Spleen (tissue), 11 donors: ENCODE data around the gene NRDE2. TPM values are rescaled to one million over a fixed set of nuclear protein-coding genes. Genes with fewer than 3 reads are reported as not detected.

ENCODE experiments used
- DNase-seq: peaks from one replicate; pipeline ENCODE4 v3.0.0-alpha.2; 2020
- H3K27ac ChIP-seq, 8 donors: fragments of 200-600 bp; sonication (generic) in 7 of 8; 1 replicate in 4 of 8; 2 replicates in 4 of 8; pipeline versions ENCODE4 v1.5.0 to v1.8.0; 2016 to 2021; ENCODE audit warnings: inconsistent platforms in 4 of 8, mild to moderate bottlenecking in 4 of 8, moderate library complexity in 1 of 8
- H3K27me3 ChIP-seq, 7 donors: fragments of 200-600 bp; sonication (generic) in 6 of 7; replicated peaks in 1 of 7; 1 replicate in 4 of 7; 2 replicates in 3 of 7; pipeline versions ENCODE4 v1.5.0 to v1.8.0; 2016 to 2021; ENCODE audit warnings: inconsistent platforms in 3 of 7, mild to moderate bottlenecking in 1 of 7
- H3K36me3 ChIP-seq, 6 donors: fragments of 200-600 bp; sonication (generic) in 5 of 6; 1 replicate in 4 of 6; 2 replicates in 2 of 6; pipeline versions ENCODE4 v1.5.0 to v1.8.0; 2016 to 2021; ENCODE audit warnings: inconsistent platforms in 2 of 6
- H3K4me1 ChIP-seq, 6 donors: fragments of 200-600 bp; sonication (generic) in 5 of 6; 1 replicate in 3 of 6; 2 replicates in 3 of 6; pipeline versions ENCODE4 v1.5.0 to v1.8.0; 2016 to 2021; ENCODE audit warnings: inconsistent platforms in 3 of 6
- H3K4me3 ChIP-seq, 8 donors: fragments of 200-600 bp; sonication (generic) in 7 of 8; 1 replicate in 4 of 8; 2 replicates in 4 of 8; pipeline versions ENCODE4 v1.5.0 to v1.8.0; 2016 to 2021; ENCODE audit warnings: inconsistent platforms in 4 of 8, mild to moderate bottlenecking in 4 of 8, moderate library complexity in 2 of 8
- H3K9me3 ChIP-seq, 8 donors: fragments of 200-600 bp; sonication (generic) in 7 of 8; 1 replicate in 4 of 8; 2 replicates in 4 of 8; pipeline versions ENCODE4 v1.5.0 to v1.8.0; 2016 to 2021; ENCODE audit warnings: inconsistent platforms in 4 of 8
- POLR2A ChIP-seq, 3 donors: fragments of 450-650 bp; IDR thresholded peaks; one replicate each; pipeline ENCODE4 v1.5.1; 2017; ENCODE audit warnings: antibody characterized with exemption in 3 of 3, mild to moderate bottlenecking in 1 of 3
- POLR2AphosphoS5 ChIP-seq, 3 donors: sonication (generic); formaldehyde crosslinking; IDR thresholded peaks; one replicate each; pipeline ENCODE4 v1.5.1; 2017; ENCODE audit warnings: antibody characterized with exemption in 3 of 3
- WGBS, 5 donors: extraction: QIAGEN DNeasy Blood & Tissue Kit in 3 of 5; methylation state at CpG; one replicate each; pipeline versions ENCODE4 v1.1.5 to v1.1.7; 2013 to 2018; 5-methylcytosine and 5-hydroxymethylcytosine counted together
- intact Hi-C: fragments of 100-400 bp; cut with DNase I; formaldehyde crosslinking; loops from one replicate; pipeline ENCODE4 v1.15.0; 2023; ENCODE audit warnings: low total_unique reads
- polyA plus RNA-seq, 3 donors: library from polyadenylated mRNA; stranded (reverse); fragments of 200-250 nt; gene quantifications; one replicate each; pipeline ENCODE4 v1.2.1, GENCODE V29; 2013
- total RNA-seq, 7 donors: library from RNA; depleted of rRNA in 3 of 7; stranded (reverse); fragments of >200 nt in 3 of 7; fragmentation: NEBNext Ultra II Directional in 4 of 7; extraction: Animal tissue kit (Norgen Biotek cat#: 25700) in 4 of 7; gene quantifications; one replicate each; pipeline versions ENCODE4 v1.1.0 to v1.2.1, GENCODE V29; 2016 to 2021
- TF ChIP-seq, protein P1 (sequence below), 11 experiments: fragments of 200-600 bp in 7 of 11; fragments of 450-650 bp in 4 of 11; sonication (generic) in 4 of 11; IDR thresholded peaks in 8 of 11; conservative IDR thresholded peaks in 3 of 11; 1 replicate in 7 of 11; 2 replicates in 4 of 11; pipeline versions ENCODE4 v1.4.0 to v1.8.0; 2016 to 2021; ENCODE audit warnings: antibody characterized with exemption in 11 of 11, inconsistent platforms in 4 of 11, mild to moderate bottlenecking in 1 of 11
- donor health status: healthy with polysubstance abuse.
- donor health status: DM: no; HTN: no; CAD: no; lungs with moderate emphysema.
- donor health status: DM: no; HTN: no; CAD: no.
- donor health status: Bipolar disorder and iron deficiency.
- donor health status: healthy.
- donor health status: DM: no; HTN: no; CAD: no.
- donor health status: DM: yes; HTN: yes; CAD: no.

The NRDE2 gene
- total and polyA plus RNA-seq, 10 donors = 6.3 to 28.9 (median 17.0) TPM

DNA sequence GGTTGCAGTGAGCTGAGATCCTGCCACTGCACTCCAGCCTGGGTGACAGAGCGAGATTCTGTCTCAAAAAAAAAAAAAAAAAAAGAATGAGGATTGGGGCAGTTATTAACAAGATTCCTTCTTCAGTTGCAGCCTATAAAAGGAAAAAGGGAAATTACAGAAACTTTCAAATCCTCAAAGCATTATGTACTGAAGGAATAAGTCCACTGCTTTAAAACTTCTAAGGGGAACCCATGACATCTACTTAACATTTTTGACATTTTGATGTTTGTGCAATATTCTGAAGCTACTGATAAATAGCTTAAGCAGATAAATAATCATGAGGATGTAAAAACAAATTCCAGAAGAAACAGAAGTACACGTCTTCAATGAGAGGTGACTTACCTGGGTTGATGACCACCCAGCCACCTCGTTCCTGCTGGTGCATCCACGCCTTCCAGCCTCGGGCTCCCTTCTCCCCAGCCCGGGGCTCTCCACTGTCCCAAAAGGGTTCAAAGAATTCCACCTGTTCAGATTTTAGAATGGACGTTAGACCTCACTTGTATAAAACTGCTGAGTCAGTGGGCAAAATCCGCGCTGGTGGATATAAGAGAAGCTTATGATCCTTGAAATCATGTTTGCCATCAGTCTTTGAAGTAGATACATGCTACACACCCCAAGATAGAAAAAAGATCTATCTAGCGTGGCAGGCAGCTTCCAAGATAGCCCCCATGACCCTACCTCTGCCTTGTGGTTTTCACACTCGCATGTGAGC lies 33.7 kb downstream of the NRDE2 start:
- Histone ChIP-seq H3K4me3 (no peak overlapping the region), H3K4me1 (peaks cover 0 to 82% (median 18%) of the 10 kb centered on the region in 6 donors), H3K9me3 (no peaks in the 10 kb centered on the region), H3K36me3 (peaks cover 0 to 83% (median 38%) of the 10 kb centered on the region in 6 donors), H3K27me3 (no peaks in the 10 kb centered on the region), H3K27ac (peak overlapping the region in 2 of 8 donors; percentile 25 to 88)
- no peak for DNase-seq
- TF ChIP-seq POLR2AphosphoS5 (IDR thresholded peaks at IDR 0.05) = no peak
- TF ChIP-seq, protein P1, sequence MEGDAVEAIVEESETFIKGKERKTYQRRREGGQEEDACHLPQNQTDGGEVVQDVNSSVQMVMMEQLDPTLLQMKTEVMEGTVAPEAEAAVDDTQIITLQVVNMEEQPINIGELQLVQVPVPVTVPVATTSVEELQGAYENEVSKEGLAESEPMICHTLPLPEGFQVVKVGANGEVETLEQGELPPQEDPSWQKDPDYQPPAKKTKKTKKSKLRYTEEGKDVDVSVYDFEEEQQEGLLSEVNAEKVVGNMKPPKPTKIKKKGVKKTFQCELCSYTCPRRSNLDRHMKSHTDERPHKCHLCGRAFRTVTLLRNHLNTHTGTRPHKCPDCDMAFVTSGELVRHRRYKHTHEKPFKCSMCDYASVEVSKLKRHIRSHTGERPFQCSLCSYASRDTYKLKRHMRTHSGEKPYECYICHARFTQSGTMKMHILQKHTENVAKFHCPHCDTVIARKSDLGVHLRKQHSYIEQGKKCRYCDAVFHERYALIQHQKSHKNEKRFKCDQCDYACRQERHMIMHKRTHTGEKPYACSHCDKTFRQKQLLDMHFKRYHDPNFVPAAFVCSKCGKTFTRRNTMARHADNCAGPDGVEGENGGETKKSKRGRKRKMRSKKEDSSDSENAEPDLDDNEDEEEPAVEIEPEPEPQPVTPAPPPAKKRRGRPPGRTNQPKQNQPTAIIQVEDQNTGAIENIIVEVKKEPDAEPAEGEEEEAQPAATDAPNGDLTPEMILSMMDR (IDR thresholded peaks at IDR 0.05 in 8 of 11, conservative IDR thresholded peaks at IDR 0.05 in 3 of 11) = no peak
- TF ChIP-seq POLR2A (IDR thresholded peaks at IDR 0.05) = no peak
- WGBS, 5 donors = 89 to 93% (median 92%) methylated on average over 11 of the region's 11 CpGs
- intact Hi-C loops = no loop called here

DNA sequence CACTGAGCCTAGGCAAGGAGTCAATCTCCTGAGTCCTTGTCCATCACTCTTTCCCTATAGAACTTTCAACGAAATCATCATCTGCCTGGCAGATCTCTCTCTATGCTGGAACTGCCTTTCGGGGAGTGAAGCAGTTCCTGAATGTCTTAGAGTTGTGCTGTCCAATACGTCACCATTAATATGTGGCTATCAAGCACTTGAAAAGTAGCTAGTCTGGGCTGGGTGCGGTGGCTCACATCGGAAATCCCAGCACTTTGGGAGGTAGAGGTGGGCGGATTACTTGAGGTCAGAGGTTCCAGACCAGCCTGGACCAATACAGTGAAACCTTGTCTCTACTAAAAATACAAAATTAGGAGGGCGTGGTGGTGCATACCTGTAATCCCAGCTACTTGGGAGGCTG lies 35.1 kb downstream of the NRDE2 start:
- WGBS, 5 donors = 79 to 91% (median 82%) methylated on average over 7 of the region's 7 CpGs
- Histone ChIP-seq H3K27me3 (no peaks in the 10 kb centered on the region), H3K36me3 (peaks cover 0 to 83% (median 42%) of the 10 kb centered on the region in 6 donors), H3K4me1 (peaks cover 0 to 75% (median 10%) of the 10 kb centered on the region in 6 donors), H3K4me3 (peak overlapping the region in 1 of 8 donors; percentile 25), H3K27ac (peak overlapping the region in 7 of 8 donors; percentile 60 to 88 (median 77)), H3K9me3 (no peaks in the 10 kb centered on the region)
- TF ChIP-seq POLR2A (IDR thresholded peaks at IDR 0.05) (no peak), POLR2AphosphoS5 (IDR thresholded peaks at IDR 0.05) (no peak)
- TF ChIP-seq, protein P1 (IDR thresholded peaks at IDR 0.05 in 8 of 11, conservative IDR thresholded peaks at IDR 0.05 in 3 of 11) = no peak
- DNase-seq = no peak
- intact Hi-C loops = no loop called here

DNA sequence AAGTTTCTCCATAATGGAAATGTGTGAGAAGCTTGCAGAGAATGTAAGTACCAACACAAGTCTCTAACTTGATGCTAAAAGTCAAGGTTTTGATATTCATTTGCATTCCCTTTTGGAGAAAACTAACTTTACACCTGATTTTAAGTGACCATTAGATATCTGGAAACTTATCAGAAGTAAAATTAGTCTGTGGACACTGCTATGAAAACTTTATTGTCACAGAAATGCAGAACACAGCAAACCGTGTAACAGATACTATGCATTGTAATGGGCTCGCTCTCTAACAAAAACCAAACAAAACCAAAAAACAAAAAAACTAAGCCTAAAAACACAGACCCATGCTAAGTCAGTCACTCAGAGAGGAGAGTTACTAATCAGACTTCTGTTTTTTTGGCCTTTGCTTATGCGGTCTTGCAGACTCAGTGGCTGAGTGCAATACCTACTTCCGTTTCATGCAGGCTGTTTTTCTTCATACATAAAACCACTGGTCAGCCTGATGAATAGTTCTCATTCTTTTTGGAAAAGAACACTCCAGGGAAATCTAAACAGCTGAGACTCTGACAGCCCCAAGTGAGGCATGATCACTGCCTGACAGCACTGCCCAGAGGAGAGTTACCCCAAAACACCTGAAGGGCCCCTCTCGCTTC lies 35.7 kb downstream of the NRDE2 start:
- WGBS, 5 donors = 60 to 84% (median 63%) methylated on average over 5 of the region's 5 CpGs
- Histone ChIP-seq H3K27me3 (no peaks in the 10 kb centered on the region), H3K4me1 (peaks cover 0 to 69% (median 5%) of the 10 kb centered on the region in 6 donors), H3K4me3 (peak overlapping the region in 1 of 8 donors; percentile 25), H3K27ac (peak overlapping the region in 7 of 8 donors; percentile 60 to 88 (median 77)), H3K9me3 (no peaks in the 10 kb centered on the region), H3K36me3 (peaks cover 0 to 89% (median 47%) of the 10 kb centered on the region in 6 donors)
- DNase-seq = no peak
- TF ChIP-seq, protein P1 (IDR thresholded peaks at IDR 0.05 in 8 of 11, conservative IDR thresholded peaks at IDR 0.05 in 3 of 11) = no peak
- TF ChIP-seq POLR2AphosphoS5 (IDR thresholded peaks at IDR 0.05) = peak in 1 of 3 donors; percentile 22
- intact Hi-C loops = no loop called here

DNA sequence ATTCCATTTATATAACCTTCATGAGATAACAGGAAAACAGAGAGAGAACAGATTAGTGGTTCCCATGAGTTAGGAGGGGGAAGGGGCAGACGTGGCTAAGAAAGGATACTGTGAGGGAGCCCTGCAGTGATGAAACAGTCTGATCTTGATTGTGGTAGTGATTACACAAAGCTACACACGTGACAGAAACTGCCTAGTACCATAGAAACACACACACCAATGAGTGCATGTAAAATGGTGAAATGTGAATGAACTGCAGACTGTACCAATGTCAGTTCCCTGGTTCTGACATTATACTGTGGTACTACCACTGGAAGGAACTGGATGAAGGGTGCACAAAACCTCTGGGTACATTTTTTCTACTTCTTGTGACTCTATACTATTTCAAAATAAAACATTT lies 36.9 kb downstream of the NRDE2 start:
- H3K4me1 ChIP-seq = peaks cover 0 to 59% (median 0%) of the 10 kb centered on the region in 6 donors
- intact Hi-C loops = no loop called here
- 40 to 69% (median 66%) methylated on average over 2 of the region's 2 CpGs for WGBS, 5 donors

More for the DNA sequence above, 36.9 kb downstream of the NRDE2 start:
- no peak overlapping the region for H3K4me3 ChIP-seq
- H3K27me3 ChIP-seq = no peaks in the 10 kb centered on the region
- no peak for DNase-seq
- H3K9me3 ChIP-seq = no peaks in the 10 kb centered on the region
- H3K27ac ChIP-seq = peak overlapping the region in 6 of 8 donors; percentile 17 to 88 (median 80)
- TF ChIP-seq, protein P1 (IDR thresholded peaks at IDR 0.05 in 8 of 11, conservative IDR thresholded peaks at IDR 0.05 in 3 of 11) = no peak
- TF ChIP-seq POLR2AphosphoS5 (IDR thresholded peaks at IDR 0.05) = no peak
- no peak for TF ChIP-seq POLR2A (IDR thresholded peaks at IDR 0.05)
- peaks cover 0 to 94% (median 55%) of the 10 kb centered on the region in 6 donors for H3K36me3 ChIP-seq
